GM18499 (cell line): ENCODE results near the gene LMO4.

Experiments used
- ATAC-seq: cut with Tn5 transposase; IDR thresholded peaks from one replicate; pipeline ENCODE4 v1.9.1; 2021; ENCODE audit warnings: moderate number of reproducible peaks; ENCODE audit not compliant: insufficient read depth, unreplicated experiment

LMO4 gene

DNA sequence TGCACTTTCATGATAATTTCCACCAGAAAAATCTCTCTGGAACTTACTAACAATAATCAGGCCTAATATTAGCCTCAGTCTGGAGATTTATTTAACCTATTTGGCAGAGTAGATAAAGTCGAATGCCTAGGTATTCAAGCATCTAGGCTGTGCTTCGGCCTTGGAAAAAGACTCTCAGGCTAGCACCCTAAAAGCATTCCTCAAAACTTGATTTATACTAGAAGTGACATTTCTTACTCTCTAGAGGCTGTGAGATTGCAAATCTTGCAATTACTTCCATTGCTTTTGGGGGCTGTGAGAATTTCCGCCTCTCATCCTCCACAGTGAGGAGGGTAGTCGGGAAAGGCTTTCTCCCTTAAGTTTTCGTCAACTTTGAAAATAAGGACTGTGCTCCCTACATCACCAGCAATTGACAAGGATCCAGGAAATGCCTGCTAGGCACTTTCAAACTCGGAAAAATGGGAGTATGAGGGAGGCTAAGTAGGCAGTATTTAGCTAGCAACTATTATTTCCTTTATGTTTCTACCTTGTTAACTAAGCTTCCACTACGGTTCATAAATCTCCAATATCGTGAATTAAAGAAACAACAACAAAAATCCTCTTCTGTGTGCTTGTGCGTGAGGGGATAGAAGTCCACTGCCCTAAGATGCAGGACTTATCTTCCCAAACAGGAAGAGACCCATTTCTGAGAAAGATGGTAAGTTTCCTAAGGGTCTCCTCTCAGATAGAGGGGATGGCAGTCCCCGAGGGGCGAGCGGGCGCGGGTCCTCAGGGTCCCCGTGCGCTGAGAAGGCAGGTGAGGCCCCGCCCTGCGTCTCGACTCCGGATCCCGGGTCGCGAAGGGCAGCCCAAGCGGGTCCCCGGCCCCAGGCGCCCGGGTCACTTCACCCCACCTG, 1.1 kb upstream of the LMO4 start:
- no peak for ATAC-seq

DNA sequence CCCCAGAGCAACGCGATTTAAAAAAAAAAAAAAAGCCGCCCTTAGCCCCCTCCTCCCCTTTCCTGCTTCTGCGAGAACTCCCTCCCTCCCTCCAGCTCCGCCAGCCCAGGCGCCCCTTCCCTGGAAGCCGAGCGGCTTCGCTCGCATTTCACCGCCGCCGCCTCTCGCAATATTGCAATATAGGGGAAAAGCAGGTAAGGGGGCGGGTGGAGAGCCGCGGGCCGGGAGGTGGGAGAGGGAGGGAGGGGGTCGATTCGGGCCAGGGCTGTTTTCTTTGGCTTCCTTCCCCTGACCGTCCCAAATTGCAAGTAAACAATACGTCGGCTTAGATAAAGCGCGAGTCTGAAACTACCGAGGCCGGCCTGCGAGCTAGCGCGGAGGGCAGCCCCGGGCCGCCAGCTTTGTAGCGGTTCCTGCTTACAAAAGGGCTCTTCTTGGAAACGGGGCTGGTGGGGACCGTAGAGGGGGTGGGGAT, 408 bp downstream of the LMO4 start:
- no peak for ATAC-seq

DNA sequence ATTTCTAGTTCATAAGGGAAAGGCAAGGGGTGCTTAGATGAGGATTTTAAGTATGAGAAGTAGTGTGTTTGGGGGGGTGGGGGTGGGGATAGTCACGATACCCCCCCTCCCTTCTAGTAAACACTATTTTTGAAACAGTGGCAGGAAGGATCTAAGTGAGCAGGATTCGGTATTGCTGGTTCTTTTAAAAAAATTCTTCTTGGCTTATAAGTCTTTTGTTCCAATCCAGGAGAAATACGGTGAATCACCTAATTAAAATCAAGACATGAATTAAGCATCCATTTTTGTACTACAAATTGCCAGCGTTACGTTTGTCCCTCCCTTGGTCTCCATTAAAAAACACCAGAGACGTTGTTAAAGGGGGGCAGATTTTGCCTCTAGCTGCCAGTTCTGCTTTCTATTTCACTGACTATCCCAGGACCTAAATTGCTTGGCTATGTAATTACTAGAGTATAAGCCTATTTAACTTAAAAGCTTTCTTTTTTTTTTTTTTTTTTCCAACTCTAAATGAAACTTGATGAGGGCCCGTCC, 911 bp downstream of the LMO4 start:
- ATAC-seq, result no peak

- no peak for ATAC-seq
Observed at GRCh38 chr1:87330057-87330884, 1.6 kb downstream of the LMO4 start.

DNA sequence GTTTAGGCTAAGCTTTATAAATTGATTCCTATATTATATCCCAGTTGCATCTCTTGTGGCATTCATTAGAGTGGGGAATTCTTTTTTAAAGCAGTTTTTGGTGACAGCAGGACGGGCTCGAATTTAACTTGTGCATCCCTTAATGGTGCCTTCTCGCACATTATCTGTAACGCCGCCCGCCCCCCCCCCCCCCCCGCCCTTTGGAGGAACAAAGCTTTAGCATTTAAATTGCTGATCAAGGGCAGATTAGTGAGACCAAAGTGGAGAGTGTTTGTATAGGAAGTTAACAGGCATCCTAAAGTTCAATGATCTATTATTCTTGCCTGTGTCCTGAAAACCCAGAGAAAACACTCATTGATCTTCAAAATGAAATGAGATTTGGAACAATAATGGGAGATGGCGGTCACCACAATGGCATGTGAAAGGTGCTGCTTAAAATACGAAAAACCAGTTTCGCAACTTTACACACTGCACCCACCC, 2.2 kb downstream of the LMO4 start:
- no peak for ATAC-seq

GRCh38 chr1:87331365-87332241, 2.9 kb downstream of the LMO4 start:
- ATAC-seq, result no peak

GRCh38 chr1:87333692-87334347, 5.1 kb downstream of the LMO4 start:
- no peak for ATAC-seq

DNA sequence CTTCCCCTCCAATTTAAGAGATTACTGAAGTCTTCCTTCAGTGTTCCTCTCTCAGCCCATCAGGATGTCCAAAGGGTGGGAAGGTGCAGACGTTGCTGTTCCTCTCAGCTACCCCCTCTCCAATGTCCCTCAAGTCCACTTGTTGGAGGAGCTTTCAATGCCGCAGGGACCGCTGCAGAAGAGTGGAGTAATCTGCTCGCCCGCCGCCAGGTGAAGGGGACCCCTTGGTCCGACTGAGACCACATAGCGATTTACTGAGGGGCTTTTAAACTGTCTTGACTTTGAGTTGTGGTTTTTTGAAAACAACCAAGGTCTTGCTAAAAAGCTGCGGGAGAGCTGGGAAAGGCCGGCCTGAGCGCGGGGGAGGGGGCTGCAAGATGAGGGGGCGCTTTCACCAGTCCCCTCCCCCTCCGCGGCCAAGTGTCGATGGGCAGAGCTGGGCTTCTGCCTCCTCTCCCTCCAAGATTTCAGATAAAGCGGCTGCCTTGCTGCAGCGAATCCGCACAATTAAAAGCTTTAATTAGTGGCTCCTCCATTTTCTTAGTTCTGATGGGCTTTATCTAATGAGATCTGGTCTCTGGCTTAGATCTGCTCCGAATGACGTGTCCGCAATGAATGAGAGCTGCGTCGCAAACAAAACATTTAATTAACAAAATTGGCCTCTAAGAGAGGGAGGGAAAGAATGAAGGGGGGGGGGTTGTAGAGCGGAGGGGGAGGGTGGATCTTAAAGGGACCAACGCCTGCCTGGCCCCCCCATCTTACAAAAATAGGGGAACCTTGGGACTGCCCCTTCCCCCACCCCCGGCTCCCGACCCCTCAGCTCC, 5.9 kb downstream of the LMO4 start:
- ATAC-seq, result no peak

DNA sequence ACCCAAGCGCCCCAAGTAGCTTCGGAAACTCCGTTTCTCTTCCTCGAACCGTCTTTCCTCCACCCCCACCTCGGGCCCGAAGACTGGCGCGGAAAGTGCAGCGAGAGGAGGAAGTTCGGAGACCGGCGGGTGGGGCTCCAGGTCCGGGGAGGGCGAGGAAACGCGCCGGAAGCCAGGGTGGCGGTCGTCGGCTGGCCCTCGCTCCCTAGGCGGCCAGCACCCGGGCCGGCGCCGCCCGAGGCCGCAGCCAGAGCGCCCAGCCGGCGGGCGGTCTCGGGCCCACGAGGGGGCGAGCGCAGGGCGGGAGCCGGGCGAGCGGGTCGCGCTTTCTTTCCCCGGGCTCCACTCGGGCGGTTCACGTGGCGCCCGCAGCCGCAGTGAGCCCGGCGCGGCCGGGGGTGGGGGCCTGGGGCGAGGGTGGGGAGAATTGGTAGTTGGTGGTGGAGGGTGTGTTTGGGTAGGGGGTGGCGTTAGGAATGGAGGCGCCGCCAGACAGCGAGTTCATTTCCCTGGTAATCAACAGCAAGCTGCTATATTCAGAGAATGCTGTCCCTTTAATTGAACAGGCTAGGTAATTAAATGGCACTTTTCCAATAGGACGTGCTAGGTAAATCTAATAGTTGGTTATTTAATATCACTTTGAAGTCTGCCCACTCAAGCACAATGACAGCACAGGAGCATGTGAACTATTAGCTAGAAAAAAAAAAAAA, 6.7 kb downstream of the LMO4 start:
- no peak for ATAC-seq

DNA sequence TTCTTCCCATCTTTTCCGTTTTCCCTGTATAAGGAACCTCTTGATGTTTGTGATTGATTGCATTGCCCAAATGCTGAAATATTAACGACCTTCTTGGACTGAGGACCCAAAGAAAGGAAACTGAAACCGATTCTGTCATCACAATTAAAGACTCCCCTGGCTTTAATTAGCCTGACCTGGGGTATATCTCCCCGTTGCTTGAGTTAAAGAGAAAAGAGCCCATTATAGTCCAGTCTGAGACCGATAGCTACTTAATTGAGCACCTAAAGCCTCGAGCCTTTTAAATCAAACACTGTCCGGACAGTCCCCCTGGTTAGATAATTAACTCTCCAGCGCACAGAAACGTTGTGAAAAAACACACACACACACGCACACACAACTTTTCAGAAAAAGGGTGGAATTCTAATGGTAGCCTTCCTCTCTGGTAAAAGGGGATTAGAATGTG, 8.0 kb downstream of the LMO4 start:
- no peak for ATAC-seq

GRCh38 chr1:87337606-87338005, 8.9 kb downstream of the LMO4 start:
- no peak for ATAC-seq

DNA sequence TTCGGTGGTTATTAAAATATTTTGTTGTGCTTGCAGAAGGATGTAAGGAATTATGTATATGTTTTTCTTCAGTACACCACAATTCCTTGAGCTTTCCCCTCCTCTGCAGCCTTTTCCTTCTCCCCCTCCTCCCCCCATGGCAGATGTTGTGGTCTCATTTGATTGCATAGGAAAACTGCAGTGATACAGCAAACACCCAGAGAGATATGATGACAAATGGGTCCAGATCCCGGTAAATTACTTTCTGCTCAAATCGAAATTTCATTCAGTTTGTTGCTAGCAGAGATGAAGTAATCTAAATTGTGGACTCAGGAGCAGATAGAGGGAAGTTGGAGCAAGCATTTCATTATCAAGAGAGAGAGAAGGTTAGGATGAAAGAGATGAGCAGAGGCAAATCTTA, 9.9 kb downstream of the LMO4 start:
- ATAC-seq, result no peak

DNA sequence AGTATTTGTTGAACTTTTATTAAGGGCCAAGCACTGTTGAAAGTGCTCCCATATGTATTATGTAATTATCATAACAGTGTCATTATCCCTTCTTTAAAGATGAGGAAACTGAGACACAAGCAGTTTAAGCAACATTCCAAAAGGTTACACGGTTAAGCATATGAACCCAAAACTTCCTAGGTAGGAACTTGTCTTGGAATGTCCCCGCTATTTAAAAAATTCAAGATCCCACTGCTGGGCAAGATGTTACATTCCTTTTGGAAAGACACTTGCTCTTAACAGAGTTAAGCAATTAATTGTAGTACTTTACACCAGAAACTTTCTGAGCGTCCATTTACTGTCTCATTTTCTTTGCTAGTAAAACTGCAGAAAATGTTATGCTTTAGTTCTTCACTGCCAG, 15.6 kb downstream of the LMO4 start:
- no peak for ATAC-seq

DNA sequence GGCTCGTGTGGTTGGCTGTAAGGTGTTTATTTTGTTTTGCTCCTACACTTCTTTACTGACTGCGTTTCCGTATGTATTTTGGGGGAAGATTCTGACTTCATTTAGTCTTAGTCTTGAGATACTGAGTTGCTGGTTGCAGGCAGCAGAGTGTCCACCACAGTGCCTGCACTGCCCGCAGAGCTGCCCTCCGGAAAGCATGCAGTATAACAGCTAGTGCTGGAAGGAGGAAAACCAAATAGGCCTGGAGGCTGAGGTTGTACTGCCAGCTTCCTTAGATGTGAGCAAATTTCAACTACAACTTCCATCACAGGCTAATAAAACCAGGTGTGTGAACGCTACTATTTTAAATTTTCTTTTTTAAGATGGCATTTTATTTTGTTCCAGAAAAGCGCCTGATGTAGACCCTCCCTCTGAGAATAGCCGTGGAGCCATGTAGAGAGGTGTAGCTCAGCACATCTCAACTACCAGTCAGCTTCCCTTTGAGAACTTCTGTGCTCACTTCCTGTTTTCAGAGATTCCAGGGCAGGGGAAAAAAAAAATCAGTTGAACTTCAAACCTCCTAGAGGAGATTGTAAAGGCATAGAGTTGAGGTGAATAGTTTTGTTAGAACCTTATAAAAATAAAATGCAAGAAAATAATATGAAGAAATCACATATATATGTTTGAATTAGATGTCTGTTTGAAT, 17.6 kb downstream of the LMO4 start:
- no peak for ATAC-seq

DNA sequence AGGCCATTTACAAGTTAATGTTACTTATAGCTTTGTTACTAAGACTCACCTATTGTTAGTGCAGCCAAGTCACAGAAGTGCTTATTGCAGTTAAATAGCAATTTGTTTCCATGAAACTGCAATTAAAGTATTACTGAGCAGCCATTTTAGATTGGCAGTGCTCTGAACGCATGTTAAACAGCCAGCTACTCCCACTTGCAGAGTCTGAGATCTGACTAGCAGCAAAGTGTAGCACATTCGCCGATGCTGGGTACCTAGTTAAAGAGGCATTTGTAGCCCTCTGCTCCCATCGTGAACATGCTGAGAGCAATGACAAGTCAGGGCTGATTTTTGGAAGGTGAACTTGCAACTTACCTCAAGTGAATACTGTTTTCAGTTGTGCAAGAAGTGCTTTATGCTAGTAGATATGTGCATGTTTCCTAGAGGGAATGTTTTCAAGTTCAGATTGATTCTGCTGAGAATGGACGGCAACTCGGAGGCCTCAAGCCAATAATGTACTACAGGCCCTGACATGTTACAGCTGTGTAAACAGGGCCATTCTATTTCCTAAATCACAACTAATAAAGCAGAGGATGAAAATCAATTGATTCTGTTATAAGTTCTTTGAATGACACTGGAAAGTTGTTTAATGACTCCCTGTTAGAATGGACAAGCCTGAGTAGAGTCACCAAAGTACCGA, 19.8 kb downstream of the LMO4 start:
- no peak for ATAC-seq

DNA sequence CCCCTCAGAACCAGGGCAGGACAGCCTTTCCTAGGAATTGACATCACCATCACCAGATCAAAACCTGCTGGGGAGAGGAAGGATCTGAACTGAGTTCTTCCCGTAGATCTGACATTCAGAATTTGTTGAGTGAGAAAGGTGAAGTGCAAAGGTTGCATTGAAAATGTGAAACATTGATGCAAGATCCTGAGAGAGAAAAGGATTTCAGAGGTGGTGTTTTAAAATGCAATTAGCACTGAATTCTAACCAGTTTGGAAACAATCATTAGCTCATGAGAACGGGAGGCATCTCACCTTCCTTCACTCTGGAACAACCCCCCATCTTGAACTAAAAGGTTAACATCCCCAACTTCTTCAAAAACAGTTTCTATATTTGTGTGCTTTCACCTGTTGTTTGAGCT, 20.4 kb downstream of the LMO4 start:
- no peak for ATAC-seq

DNA sequence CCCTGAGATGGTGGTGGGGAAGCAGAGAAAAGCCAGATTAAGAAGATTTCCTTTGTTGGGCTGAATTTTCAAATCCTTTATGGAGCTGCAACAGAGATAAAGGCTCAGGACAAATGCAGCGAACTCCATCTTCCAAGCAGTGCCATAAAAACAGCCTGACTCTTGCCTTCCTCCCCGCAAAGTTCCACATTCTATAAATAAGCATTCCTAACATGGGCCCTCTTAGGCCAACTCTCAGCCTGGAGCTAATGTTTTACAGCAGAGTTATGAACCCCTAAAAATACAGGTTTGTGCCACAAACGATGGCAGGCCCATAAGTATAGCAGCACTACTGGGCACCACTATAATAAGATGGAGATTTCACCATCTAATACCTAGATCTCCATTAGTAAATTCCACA, 27.2 kb downstream of the LMO4 start:
- ATAC-seq, result no peak
